Sigmoid colon (tissue), 4 donors: Measurements from ENCODE around the gene C1QTNF9B.
"Not testable (repeated sequence)": the region's sequence is repeated elsewhere in the genome, so short reads cannot be mapped to it uniquely, and the experiment has no call there.

Experiments
- EP300 ChIP-seq, 4 donors: sonication (generic); formaldehyde crosslinking; IDR thresholded peaks; one replicate each; pipeline ENCODE4 v1.6.1; 2017; ENCODE audit warnings: antibody characterized with exemption in 4 of 4
- POLR2AphosphoS5 ChIP-seq, 4 donors: sonication (generic); formaldehyde crosslinking; IDR thresholded peaks; one replicate each; pipeline ENCODE4 v1.6.1; 2017; ENCODE audit warnings: antibody characterized with exemption in 4 of 4

DNA sequence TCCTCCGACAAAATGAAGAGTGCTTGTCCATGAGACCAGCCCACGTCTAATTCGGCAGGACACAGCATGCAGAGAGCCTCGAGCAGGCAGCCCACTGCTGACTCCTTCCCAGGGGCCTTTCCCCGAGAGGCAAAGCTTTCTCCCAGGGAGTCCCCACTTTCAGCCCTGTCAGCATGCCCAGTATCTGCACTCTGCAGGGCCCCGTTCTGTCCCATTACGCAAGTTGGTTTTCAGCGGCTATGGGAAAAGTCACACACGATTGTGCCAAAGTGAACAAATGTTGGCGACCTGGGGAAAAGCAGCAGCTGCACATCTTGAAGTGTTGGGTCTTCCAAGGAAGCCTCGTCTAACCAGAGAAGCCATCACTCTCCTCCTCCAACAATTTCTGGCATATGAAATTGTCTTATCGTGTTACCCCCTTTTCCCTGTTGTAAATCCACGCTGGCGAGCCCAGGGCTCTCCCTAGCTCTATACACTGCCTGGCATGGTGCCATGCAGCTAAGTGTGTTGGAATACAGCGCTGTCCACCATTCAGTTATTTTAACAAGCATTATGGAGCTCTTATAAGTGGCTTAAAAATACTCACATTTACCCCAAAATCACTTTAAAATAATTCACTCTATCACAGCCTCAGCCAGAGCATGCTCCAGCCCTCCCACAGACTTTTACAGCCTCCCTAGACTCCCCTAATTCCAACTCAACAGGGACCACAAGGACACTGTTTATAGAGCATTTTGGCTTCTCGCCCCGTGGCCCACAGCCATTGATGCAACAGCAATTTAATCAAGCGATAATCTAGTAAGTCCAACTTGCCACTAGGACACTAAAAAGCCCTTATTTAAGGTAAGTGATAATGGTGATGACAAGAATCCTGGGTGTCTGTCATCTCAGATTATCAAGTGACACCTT is 16.6 kb downstream of the C1QTNF9B start:
- not testable (repeated sequence) for TF ChIP-seq EP300, POLR2AphosphoS5 (IDR thresholded peaks at IDR 0.05)
